ENCODE results near the gene SUSD4. TPM values are rescaled to one million over a fixed set of nuclear protein-coding genes. Genes with fewer than 3 reads are reported as not detected.

SUSD4 gene
- total RNA-seq, 1 donor from 2014 or later = 11.2 TPM

DNA sequence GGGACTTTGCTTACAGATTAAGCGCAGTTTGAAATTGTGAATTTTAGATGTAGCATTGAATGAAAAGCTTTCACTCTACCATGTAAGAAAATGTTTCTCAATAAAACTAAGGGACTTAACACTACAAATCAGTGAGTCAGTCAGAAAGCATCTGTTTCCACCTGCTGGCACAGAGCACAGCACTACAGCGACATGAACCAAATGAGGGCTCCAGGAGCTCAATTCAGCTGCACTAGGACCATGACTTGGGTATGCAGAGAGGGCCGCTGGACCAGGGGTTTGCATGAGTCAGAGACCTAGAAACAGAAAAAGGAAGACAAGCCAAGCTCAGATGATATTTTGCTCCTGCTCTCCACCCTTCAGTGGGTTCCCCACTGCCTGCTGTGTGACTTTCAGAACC lies 5.2 kb downstream of the SUSD4 start:
- DNase-seq = no peak

DNA sequence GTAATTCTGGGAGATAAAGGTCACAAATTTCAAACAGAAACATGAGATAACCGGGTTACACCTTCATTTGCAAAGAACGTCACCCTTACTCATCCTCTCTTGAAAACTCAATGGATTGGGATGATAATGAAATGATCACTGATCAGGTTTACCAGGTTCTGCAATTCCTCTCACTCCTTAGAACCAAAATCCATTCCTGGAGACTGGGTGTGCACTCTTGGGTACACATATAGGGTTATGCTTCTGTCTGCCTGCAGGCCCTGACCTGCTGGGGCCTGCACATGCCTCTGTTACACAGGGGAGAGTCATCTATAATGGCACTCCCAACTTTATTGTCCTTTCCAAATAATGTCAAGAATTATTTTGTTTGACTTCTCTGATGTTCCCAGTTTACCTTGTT lies 8.3 kb downstream of the SUSD4 start:
- DNase-seq = no peak

DNA sequence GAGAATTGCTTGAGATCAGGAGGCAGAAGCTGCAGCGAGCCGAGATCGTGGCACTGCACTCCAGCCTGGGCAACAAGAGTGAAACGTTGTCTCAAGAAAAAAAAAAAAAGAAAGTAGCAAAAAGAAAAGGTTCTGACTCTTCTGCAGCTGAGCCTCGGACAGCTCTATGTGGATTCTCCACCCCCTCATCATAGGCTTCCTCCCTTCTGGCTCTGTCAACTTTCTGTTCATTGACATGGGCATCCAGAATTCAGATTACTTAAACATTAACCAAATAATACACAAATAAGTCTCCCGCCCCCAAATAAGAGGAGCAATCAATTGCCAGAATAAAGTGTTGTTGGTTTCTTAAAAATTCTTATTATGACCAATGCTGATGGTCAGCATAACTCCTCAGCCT lies 10.0 kb downstream of the SUSD4 start:
- no peak for DNase-seq

DNA sequence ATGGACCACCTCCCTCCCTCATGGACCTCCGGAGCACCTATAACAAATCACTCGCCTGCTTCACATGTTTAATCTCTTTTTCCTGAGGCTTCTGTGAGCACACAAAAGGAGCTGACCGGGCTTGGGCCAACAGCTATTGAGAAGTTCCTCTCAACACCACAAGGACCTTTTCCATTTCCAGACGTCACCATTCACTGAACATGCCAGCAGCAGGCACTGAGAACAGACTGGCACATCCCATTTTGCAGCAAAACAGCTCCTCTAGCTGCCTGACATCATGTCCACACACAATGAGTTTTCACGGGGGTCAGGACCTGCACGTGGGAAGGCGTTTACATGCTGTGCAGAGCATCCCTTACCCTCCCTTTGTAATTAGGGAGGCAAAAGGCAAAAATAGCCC lies 11.0 kb downstream of the SUSD4 start:
- no peak for DNase-seq

DNA sequence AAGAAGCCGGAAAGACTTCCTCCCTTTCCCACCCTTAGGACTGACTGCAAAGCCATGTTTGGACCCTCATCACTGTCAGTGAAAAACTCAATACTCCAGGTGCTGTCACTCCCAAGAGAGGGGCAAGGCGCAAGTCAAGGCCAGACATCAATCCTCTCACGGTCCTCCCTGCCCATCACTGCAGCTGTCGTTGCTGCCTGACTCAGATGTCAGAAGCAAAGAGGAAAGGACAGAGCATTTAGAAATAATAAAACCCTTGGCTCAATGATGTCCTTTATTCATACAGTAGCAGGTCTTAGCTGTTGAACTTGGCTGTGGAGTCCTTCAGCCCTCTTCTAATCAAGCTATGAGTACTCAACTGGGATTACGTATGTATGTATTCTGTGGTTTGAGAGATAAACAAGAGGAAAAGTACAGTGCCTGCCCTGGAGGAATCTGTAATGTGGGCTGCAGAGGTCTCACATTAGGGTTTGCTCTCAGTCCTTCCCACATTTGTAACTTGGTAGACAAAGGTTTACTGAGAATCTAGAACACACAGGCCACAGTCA lies 13.5 kb downstream of the SUSD4 start:
- no peak for DNase-seq

DNA sequence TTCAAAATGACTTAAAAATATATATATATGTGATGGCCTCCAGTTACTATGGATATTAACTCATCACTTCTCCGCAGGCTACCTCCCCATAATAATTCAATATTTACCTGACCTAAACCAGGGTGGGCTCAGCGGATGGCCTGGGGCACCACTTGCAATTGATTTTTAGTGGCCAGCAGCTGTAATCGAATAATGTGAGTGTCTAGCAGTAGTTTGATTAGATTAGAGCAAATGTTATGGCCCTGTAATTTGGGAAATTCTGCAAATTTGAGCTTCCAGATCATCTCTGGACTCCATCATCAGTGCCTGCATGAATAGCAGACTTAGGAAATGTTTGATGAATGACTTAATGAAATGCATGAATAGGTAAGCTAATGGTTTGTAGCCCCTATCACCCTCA lies 14.7 kb downstream of the SUSD4 start:
- no peak for DNase-seq

DNA sequence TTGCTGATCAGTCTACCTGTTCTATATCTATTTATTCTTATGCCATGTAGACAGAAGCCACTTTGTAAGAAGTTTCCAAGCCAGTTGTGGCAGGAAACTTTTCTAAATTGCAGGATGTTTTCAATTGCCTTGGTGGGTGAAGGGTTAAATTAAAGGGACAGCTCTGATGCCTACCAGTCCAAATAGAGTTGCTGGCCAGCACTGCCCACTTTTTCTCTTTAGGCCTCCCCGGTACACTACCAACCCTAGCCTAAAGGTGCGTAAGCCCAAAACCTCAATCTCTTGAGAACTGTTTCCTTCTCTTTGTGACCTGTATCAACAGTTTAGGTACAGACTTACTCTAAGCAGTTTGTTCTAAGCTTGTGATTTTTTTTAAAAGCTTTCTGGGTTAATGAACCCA lies 15.5 kb downstream of the SUSD4 start:
- no peak for DNase-seq

DNA sequence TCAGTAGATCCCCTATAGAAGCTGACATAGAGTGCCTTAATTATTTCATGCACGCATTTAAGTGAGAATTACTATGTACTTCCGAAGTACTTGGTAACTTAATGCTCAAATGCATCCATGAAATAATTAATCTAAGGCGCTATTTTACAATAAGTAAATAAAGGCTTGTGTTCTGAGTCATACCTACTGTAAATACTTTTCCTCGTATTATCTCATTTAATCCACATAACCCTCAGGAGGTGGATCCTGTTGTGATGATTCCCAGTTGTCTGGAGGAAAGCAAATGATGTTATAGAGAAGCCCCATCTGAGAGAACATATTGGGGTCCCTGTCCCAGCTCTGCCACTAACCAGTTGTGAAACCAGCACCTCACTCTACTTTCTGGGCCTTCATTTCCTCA lies 16.4 kb downstream of the SUSD4 start:
- DNase-seq = no peak

DNA sequence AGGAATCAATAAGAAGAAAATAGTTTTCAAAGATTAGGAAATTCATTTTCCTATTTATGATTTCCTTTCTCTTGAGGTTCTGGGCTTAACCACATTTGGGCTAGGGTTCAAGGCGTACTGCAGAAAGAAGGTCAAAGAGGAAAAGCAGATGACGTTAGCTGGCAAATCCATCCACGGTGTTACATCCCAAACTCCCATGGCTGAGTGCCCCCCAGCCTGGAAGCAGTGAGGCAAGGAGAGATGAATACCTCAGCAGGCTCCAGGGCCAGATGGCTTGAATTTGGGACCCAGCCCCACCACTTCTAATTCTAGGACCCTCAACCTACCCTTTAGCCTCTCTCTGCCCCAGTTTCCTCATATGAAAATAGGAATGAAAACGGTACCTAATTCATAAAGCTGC lies 17.7 kb downstream of the SUSD4 start:
- no peak for DNase-seq

DNA sequence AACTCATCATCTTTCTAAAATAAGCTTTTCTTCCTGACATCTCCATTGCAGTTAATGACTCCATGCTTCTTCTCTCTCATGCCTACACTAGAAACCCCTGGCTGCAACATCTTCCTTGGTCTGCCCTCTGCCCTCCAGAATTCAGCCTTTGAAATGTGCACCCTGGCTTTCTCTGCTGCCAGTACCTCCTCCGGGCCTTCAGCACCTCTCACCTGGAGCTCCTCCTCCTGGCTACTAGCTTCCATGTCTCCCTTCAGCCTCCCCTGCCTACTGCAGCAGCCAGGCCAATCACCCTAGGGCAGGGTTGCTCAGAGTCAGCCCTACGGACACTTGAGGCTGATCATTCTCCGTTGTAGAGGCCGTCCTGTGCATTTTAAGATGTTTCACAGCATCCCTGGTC lies 18.3 kb downstream of the SUSD4 start:
- no peak for DNase-seq

DNA sequence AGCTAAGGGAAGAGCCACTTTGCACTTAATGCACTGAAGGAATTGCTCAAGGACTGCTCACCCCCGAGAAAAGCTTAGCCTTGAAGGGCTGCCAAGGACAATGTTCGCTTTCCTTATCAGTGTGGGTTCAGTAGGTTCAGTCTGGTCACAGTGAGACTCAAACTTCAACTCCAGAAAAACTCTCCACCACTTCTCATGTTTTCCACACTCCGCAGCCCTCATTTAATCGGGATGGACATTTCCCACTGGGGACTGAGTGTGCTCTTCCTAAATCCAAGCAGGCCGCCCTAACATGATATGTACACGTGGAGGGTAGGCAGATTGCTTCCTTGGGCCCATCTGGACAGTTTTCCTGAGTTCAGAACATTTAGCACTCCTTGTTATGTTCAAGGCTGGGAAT lies 19.5 kb downstream of the SUSD4 start:
- no peak for DNase-seq

DNA sequence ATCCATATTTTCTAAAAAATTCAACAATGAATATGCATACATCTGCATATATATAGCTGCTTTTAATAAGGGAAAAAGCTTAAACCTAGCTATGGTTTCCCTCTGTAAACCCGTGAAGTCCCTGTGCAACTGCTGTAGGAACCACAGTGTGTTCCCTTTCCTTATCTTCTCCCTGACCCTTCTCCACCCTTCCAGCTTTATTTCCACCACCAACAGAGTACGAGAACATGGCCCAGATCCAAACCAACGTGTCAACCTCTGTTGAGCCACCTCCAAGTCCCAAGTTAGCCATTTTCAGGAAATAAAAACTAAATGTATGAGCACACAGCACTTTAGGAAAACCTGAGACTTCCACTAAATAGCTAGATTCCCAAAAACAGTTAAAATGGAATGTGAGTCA lies 20.3 kb downstream of the SUSD4 start:
- no peak for DNase-seq

DNA sequence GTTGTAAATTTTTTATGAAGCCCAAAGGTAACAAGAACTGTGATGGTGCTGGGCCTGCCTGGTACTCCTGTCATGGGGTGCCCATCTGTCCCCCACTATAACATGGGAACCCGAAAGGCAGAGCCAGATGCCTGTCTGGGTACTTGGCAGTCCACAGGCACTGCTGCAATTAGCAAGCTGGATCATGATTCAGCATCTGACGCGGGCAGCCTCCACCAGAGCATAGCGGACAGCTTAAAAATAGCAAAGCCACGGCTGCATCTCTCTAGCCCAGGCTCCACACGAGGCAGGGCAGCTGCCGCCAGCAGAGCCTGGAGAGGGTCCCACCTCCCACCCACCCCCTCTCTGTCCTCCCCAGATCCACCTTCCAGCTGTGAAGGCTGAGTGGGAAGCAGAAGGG lies 22.9 kb downstream of the SUSD4 start:
- DNase-seq = peak; percentile 70

DNA sequence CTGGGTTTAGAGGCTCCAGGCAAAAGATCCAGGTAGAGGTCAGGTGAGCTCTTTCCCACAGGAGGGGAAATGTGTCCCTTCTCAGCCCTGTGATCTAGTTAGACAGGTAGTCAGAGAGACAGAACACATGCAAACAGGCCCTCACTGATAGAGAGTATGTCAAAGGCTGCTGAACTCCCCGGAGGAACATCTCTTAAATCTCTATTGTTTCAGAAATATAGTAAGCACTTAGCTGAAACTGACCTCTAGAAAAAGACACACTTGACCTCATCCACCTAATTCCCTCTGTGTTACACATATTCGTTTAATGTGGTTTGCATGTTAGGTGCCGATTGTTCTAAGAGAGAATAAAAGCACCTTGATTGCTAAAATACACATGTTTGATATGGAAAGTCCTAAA lies 23.3 kb downstream of the SUSD4 start:
- DNase-seq = no peak

DNA sequence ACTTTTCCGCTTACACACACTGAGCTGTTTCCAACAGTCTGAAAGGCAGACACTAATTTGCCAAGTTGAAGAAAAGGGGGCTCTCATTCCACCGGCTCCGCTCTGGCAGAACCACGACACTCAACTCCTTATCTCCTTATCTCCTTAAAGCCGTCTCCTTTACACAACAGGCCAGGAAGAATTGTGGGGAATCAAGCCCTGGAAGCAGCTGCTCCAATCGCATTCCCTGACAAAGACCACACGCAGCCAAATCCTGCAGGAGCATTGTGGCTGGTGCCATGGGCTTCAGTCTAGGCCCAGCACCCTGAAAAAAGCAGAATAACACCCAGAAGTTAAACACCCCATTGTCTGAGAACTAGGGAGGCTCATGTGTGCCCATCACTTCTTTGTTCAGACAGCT lies 24.1 kb downstream of the SUSD4 start:
- DNase-seq = no peak

DNA sequence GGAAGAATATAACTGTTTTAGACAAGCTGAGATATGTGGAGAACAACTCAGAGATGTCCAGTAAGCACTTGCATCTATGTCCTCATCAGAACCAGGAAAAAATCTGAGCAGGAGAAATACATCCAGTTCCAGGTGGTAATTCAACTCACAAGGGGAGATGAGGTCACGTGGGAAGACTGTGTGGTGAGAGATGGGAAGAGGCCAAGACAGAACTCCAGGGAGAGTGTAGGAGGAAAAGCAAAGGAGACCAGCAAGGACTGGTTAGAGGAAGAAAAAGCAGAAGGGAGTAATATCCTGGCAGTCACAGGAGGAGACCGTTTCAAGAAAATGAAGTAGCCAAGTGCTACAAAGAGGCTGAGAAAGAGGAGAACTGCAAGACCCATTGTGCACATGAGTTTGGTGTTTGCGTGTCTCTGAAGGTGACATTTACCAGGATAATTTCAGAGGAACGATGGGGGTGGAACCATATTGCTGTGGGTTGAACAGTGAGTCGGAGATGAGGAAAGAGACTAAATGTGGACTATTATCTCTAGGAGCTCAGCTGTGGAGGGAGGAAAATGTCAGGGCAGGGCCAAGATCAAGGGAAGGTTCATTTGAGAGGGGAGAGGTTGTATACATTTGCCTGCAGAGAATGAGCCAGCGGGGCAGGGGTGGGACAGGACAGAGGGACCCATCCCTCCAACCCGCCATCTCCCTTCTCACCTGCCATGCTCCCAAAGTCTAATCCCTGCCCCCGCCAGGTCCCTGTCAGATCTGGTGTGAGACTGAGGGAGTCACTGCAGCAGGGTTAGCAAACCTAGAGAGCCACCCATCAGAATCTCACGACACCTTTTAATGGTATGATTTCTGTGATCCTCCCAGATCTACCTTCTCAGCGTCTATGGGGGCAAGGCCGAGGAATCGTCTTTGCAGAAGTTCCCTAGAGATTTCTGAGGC lies 24.9 kb downstream of the SUSD4 start:
- DNase-seq = no peak

DNA sequence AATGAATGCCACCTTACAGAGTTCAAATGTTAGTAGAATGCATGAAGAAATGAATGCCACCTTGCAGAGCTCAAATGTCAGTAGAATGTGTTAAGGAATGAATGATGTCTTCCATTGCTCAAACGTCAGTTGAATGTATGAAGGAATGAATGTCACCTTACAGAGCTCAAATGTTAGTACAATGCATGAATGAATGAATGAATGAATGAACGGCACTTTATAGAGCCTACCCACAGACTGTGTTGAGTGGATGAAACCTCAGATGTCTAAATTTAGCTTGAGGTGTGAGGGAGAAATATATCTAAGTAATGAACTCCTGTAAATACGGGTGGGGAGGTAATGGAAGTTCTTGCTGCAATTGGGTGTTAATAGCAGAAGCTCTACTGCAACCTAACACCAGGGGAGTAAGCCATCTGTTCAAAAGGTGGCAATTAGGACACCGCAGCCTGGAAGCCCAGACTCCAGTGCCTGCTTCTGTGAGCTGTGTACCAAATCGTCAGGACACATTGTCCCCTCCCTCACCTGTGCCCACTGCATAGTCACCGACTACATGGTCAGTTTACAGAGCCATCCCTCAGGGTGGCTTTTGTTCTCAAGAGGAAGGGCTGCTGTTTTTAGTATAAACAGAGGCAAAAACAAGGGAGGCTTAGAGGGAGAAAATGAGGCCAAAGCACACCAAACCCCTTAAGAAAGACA lies 26.7 kb downstream of the SUSD4 start:
- DNase-seq = no peak

DNA sequence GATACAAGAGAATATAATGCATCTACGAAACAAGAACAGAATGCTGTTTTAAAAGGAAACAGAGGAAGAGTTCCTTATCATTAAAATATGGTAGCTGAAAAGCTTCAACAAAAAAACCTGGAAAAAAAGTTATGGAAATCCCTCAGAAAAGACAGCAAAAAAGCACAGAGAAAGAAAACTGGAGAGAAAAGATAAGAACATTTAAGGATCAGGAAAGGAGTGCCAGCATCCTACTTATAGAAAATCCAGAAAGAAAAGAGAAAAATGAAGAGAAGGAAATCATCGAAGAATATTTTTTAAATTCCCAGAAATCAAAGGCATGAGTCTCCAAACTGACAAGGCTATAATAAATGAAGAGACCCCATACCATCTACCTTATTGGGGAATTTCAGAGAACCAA lies 29.8 kb downstream of the SUSD4 start:
- no peak for DNase-seq

DNA sequence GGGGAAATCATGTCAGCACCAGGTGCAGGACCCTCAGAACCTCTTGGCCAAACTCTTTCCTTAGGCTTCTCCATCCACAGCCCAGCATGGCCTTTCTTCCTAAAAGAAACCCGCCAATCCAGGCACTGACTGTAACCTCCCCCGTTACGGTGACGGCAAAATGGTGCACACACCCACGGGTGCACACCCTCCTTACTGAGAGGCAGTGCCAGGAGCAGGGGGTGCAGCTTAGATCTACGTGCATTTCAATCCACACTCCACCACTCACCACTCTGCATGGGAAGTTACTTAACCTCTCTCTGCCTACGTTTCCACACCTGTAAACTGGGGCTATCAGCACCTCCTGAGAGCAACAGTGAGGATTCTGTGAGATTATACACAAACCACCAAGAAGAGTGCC lies 31.0 kb downstream of the SUSD4 start:
- no peak for DNase-seq

DNA sequence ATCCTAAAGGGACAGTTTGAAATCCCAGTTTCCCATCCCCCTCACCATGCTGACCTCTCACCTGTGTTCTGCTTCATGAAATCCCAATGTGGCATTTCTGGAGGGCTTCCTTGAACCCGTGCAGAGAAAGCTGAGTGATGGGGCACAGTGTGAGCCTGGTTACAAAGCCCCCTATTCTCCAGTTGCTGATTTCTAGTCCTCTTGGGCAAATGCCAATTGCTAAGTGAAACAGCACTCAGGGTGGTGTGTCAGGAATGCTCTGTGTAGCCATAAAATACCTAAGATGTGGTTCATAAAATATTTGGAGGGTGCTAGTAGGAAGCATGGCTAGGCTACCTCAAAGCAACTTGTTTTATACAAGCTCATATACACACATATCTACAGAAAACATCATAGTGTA lies 32.0 kb downstream of the SUSD4 start:
- DNase-seq = no peak

DNA sequence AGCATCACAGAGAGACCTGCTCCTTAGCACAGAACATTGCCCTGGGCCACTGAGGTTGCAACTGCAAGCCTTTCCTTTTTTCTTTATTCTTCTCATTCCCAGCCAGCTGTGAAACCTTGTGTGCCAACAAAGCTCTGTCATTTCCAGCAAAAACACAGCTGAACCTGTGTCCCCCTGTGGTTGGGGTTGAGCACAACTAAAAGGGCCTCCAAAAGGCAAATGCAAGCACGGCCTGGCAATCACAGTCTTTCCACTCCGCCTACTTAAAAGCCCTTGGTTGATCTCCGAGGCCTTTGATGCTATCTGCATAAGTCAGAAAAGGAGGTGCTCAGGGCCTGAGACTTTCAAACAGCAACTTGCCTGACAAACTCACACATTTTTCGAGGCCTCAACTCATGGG lies 32.7 kb downstream of the SUSD4 start:
- DNase-seq = no peak

DNA sequence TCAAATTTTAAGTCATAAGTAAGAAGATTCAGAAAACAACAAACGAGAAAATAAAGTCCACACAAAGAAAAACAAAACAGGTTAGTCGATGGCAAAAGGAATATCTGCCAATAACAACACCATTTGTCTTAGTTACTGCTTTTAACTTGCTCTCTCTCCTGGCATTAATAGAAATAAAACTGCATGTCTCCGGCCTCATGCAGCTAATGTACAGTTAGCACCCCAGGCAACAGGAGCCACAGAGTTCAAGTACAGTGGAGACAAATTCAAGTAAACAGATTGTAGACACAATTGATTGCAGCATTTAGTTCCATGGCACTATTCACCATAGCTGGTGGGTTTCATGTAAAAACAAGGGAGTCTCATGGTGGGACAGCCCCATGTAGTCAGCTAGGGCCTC lies 33.5 kb downstream of the SUSD4 start:
- no peak for DNase-seq

DNA sequence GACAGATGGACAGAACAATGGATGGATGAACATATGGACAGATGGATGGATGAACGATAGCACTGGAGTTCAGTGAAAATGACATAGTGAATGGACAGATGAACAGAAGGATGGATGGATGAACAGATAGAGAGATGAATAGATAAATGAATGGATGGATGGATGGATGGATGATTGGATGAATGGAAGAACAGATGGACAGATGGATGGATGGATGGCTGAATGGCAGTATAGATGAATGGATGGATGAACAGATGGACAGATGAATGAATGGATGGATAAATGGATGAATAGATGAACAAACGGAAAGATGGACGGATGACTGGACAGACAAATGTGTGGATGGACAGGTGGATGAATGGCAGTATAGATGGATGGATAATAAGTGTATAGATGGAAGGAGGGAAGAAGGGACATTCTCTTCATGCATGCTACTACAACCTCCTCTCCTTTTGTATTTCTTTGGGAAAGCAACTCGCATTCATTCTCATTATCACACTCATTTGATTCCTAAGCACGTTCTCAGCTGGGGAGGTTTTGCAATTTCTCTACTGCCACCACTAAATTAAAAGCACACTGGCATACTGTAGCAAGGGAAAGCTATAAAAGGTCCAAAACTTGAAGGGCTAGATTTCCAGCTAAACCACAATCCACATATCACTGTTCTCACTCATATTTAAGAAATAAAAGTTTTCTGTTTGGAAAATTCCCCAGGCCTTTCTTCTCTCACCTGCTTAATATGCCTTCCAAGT lies 34.1 kb downstream of the SUSD4 start:
- DNase-seq = no peak
